ENCODE data around the gene NME4. TPM values are rescaled to one million over a fixed set of nuclear protein-coding genes. Genes with fewer than 3 reads are reported as not detected.
A peak's percentile ranks its signal among the peaks of the same experiment; 100 is the strongest.

Gene NME4
- total RNA-seq, 4 donors from 2014 or later: 25.3 to 29.9 (median 27.7) TPM

DNA sequence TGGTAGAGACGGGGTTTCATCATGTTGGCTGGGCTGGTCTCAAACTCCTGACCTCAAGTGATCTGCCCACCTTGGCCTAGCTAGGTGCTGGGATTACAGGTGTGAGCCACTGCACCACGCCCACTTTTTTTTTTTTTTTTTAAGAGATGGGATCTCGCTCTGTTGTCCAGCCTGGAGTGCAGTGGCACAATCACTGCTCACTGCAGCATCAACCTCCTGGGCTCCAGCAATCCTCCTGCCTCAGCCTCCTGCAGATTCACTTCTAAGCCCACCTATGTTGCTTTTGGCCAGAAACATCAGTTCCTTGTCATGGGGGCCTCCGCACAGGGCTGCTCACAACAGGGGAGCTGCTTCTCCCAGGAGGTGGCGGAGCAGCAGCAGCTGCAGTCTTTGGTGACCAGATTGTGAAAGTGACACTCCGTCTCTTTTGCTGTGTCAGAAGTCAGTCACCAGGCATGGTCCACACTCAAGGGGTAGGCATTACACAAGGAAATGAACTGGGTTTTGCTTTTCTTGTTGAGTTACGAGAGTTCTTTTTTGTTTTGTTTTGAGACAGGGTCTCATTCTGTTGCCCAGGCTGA lies 4.5 kb upstream of the NME4 start:
- DNase-seq (ENCODE audit: low spot score in 2 of 2): no peak
- 78% methylated on average over 7 of the region's 7 CpGs for WGBS
- Histone ChIP-seq H3K27me3 (no peaks in the 10 kb centered on the region), H3K4me3 (no peak overlapping the region), H3K36me3 (no peaks in the 10 kb centered on the region), H3K9me3 (no peaks in the 10 kb centered on the region), H3K27ac (no peak overlapping the region), H3K4me1 (peaks cover 11% of the 10 kb centered on the region)
- TF ChIP-seq EP300 (IDR thresholded peaks at IDR 0.05) (no peak), POLR2A (IDR thresholded peaks at IDR 0.05) (no peak), POLR2AphosphoS5 (IDR thresholded peaks at IDR 0.05) (no peak)
- TF ChIP-seq, protein P1, sequence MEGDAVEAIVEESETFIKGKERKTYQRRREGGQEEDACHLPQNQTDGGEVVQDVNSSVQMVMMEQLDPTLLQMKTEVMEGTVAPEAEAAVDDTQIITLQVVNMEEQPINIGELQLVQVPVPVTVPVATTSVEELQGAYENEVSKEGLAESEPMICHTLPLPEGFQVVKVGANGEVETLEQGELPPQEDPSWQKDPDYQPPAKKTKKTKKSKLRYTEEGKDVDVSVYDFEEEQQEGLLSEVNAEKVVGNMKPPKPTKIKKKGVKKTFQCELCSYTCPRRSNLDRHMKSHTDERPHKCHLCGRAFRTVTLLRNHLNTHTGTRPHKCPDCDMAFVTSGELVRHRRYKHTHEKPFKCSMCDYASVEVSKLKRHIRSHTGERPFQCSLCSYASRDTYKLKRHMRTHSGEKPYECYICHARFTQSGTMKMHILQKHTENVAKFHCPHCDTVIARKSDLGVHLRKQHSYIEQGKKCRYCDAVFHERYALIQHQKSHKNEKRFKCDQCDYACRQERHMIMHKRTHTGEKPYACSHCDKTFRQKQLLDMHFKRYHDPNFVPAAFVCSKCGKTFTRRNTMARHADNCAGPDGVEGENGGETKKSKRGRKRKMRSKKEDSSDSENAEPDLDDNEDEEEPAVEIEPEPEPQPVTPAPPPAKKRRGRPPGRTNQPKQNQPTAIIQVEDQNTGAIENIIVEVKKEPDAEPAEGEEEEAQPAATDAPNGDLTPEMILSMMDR (IDR thresholded peaks at IDR 0.05): no peak

DNA sequence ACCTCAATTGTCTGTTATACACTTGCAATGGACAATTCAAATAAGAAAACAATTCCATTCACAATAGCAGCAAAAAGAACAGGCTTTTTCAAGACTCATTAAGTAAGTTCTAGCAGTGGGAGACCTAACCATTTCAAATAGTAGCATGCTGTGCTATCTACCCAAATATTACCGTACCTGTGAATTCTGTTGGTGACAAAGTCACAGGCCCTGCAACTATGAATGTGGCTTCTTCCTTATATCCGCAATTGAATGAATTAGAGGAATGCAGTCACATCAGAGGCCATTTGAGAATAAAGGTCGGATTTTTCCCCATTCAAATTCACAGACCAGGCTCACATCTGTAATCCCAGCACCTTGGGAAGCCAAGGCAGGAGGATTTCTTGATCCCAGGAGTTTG lies 800 bp upstream of the NME4 start:
- peak overlapping the region; percentile 74 for H3K4me3 ChIP-seq
- H3K4me1 ChIP-seq: peaks cover 25% of the 10 kb centered on the region
- no peaks in the 10 kb centered on the region for H3K9me3 ChIP-seq
- peaks cover 3% of the 10 kb centered on the region for H3K36me3 ChIP-seq
- peak overlapping the region; percentile 86 for H3K27ac ChIP-seq
- 38% methylated on average over 3 of the region's 3 CpGs for WGBS
- DNase-seq (ENCODE audit: low spot score in 2 of 2): no peak
- H3K27me3 ChIP-seq: no peaks in the 10 kb centered on the region
- no peak for TF ChIP-seq POLR2AphosphoS5 (IDR thresholded peaks at IDR 0.05)
- TF ChIP-seq POLR2A (IDR thresholded peaks at IDR 0.05): no peak

DNA sequence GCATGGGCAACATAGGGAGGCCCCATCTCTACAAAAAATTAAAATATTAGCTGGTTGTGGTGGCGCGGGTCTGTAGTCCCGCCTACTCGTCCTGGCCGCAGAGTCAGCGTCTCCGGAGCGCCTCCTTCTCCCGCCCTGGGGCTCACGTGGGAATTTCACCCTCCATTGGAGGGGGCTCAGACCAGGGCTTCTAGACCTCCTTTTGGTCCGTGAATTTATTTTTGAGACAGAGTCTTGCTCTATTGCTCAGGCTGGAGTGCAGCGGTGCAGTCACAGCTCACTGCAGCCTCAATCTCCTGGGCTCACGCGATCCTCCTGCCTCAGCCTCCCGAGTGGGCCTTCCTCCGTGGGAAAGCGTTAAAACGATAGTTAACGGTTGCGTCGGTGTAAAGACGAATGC lies 394 bp upstream of the NME4 start:
- H3K36me3 ChIP-seq: peaks cover 3% of the 10 kb centered on the region
- H3K9me3 ChIP-seq: no peaks in the 10 kb centered on the region
- TF ChIP-seq, protein P1 (IDR thresholded peaks at IDR 0.05): no peak
- TF ChIP-seq POLR2A (IDR thresholded peaks at IDR 0.05): no peak
- TF ChIP-seq POLR2AphosphoS5 (IDR thresholded peaks at IDR 0.05): no peak
- TF ChIP-seq EP300 (IDR thresholded peaks at IDR 0.05): no peak
- WGBS: 10% methylated on average over 22 of the region's 22 CpGs
- H3K27me3 ChIP-seq: no peaks in the 10 kb centered on the region
- peaks cover 26% of the 10 kb centered on the region for H3K4me1 ChIP-seq
- H3K4me3 ChIP-seq: peak overlapping the region; percentile 74
- DNase-seq (ENCODE audit: low spot score in 2 of 2): no peak
- H3K27ac ChIP-seq: peak overlapping the region; percentile 86

DNA sequence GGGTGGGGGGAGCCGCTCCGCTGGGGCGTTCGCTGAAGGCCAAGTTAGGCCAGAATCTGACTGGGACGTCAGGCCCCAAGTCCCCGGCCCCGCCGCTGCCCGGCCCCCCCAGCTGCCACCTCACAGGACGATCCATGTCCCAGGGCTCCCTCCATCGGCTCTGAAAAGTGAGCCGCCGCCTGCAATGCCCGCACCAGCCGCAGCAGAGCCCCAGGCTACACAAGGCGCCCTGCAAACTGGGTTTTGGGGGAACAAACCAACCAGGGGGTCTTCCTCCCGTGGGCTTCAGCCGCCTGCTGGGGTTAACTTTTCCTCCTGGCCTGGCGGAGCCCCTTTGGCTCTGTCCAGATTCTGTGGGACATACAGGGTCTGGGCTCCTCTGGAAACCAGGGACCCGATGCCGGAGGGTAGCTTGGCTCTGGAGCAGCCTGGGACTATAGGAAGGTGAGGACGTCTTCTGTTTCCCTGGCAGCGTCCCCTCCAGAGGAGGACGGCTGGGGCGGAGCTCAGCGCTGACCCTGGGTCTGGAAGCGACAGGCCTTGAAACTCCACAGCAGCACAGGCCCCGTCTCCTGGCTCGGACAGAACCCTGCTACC lies 835 bp downstream of the NME4 start:
- TF ChIP-seq POLR2AphosphoS5 (IDR thresholded peaks at IDR 0.05): no peak
- TF ChIP-seq, protein P1 (IDR thresholded peaks at IDR 0.05): peak in 1 of 2 donors; percentile 32
- Histone ChIP-seq H3K4me3 (peak overlapping the region; percentile 74), H3K27ac (peak overlapping the region; percentile 86), H3K36me3 (peaks cover 3% of the 10 kb centered on the region), H3K9me3 (no peaks in the 10 kb centered on the region), H3K27me3 (no peaks in the 10 kb centered on the region), H3K4me1 (peaks cover 31% of the 10 kb centered on the region)
- peak; percentile 90 to 92 for DNase-seq (ENCODE audit: low spot score in 2 of 2)
- WGBS: 84% methylated on average over 6 of the region's 29 CpGs

DNA sequence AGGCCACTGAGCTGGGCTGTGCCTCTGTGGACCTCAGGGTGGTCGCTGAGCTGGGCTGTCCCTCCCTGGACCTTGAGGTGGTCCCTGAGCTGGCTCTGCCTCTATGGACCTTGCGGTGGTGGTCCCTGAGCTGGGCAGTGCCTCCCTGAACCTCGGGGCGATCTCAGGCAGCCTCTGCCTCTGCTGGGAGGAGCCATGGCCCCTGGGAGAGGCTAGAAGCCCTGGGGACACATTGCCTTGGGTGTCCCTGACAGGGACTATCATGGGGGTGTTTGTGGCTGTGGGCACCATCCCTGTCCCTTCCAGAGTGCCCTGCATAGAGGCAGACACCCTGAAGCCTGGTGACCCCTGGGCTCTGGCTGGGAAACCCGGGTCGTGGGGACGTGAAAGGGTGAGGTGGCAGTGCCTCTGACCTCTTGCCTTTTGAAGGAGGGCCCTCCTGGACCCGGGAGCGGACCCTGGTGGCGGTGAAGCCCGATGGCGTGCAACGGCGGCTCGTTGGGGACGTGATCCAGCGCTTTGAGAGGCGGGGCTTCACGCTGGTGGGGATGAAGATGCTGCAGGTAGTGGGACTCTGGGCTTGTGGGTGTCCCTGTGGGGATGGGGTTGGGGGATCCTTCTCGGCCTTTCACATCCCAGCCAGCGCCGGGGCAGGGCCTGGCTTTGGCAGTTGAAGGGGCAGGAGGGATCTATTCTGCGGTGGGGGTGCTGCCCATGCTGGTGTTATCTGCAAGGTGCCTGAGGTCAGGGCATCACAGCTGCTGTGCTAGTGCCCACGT lies 1.8 kb downstream of the NME4 start:
- H3K27ac ChIP-seq: no peak overlapping the region
- H3K27me3 ChIP-seq: no peaks in the 10 kb centered on the region
- no peak for DNase-seq (ENCODE audit: low spot score in 2 of 2)
- TF ChIP-seq POLR2AphosphoS5 (IDR thresholded peaks at IDR 0.05): no peak
- no peaks in the 10 kb centered on the region for H3K9me3 ChIP-seq
- WGBS: 86% methylated on average over 20 of the region's 24 CpGs
- H3K4me3 ChIP-seq: no peak overlapping the region
- H3K36me3 ChIP-seq: peaks cover 3% of the 10 kb centered on the region
- H3K4me1 ChIP-seq: peaks cover 31% of the 10 kb centered on the region

DNA sequence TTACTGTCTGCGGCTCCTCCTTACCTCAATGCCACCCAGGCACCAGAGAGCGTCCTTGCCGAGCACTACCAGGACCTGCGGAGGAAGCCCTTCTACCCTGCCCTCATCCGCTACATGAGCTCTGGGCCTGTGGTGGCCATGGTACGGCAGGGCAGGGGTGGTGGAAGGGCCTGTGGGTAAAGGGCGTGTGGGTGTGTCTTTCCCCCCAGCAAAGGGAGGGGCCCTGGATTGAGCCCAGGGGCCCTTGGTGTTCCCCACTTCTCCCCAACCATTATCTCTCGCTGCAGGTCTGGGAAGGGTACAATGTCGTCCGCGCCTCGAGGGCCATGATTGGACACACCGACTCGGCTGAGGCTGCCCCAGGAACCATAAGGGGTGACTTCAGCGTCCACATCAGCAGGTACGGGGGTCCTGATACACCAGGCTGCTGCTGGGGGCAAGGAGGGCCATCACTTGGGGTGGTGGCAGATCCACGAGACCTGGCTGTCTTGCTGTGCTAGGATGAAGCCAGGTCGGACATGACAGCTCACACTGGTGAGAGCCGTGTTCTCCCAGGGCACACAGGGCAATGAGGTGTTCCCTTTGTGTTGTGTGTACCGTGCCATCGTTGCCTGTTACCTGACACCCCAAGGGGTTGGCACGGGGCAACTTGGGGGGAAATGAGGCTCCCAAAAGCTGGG lies 2.5 kb downstream of the NME4 start:
- H3K4me1 ChIP-seq: peaks cover 31% of the 10 kb centered on the region
- H3K36me3 ChIP-seq: peaks cover 3% of the 10 kb centered on the region
- DNase-seq (ENCODE audit: low spot score in 2 of 2): no peak
- no peak overlapping the region for H3K27ac ChIP-seq
- WGBS: 72% methylated on average over 11 of the region's 22 CpGs
- no peaks in the 10 kb centered on the region for H3K9me3 ChIP-seq
- H3K27me3 ChIP-seq: no peaks in the 10 kb centered on the region
- TF ChIP-seq POLR2A (IDR thresholded peaks at IDR 0.05): no peak
- TF ChIP-seq, protein P1 (IDR thresholded peaks at IDR 0.05): no peak
- TF ChIP-seq POLR2AphosphoS5 (IDR thresholded peaks at IDR 0.05): no peak
- no peak for TF ChIP-seq EP300 (IDR thresholded peaks at IDR 0.05)
- no peak overlapping the region for H3K4me3 ChIP-seq

Measured in suprapubic skin (tissue), 4 donors.